A549 treated with ZK216348 at 1 μM for 4 hours (cell line): ENCODE data around the gene NUP54. TPM values are rescaled to one million over a fixed set of nuclear protein-coding genes. Genes with fewer than 3 reads are reported as not detected.

ENCODE experiments used
- total RNA-seq: library from RNA; stranded (reverse); fragments of 200-300 nt; extraction: Qiagen RNA extraction; gene quantifications from 5 replicates; pipeline ENCODE4 v1.2.3, GENCODE V29; 2022; ENCODE audit warnings: low read depth

Gene NUP54
- 24.4 to 45.4 TPM (median 26.7 TPM) in 5 replicates for total RNA-seq

DNA sequence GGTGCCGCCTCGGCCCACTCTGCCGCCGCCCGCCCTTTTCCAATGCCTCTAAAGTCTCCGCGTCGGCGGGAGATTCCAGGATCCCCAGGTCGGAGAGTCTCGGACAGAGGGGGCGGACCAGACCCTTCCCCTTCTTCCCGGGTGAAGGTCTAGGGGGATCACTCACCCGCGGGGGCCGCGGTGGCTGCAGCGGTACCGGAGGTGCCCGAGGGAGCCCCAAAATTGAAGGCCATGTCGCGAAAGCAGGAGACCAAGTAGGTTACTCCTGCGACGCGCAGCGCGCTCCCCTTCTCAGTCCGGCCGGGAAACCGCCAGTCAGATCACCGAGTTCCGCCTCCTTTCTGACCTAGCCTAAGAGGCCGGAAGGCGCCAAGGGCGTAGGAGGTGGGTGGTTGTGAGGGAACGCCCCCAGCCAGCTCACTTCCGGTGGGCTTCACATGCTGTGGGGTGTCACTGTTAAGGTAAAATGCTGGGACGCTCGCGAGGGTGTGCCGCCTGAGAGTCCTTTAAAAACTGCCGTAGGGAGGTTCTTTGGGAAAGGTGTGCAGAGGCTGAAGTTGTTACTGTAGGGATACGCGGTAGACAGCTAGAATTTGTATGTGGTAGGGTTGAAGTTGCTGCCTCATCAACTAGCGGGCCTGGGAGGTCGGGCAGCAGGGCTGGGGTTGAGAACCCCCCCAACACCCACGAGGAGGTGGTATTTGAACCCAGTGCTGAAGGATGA lies at the start of gene NUP54:
Gene NUP54 (minus strand): TSS at position 256 of the 724 bp plus-strand sequence. CDS start 23 bp downstream, at position 233.

DNA sequence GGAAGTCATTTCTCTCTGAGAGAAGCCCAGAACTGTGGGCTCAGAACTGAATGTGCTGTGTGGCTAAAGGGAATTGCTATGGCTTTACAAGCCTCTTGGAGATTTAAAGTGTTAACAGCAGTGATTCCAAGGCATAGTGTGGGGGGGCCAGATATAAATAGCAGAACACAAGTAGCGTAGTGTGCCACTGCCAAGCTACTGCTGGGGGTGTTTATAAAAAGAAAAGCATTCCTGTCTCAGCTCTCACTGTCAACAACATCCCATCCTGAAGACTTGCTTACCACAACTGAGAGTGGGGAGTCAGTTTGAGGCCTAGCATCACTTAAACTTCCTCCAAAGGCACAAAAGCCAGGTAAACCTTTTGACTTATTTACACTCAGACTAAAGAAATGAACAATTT lies 73.7 kb downstream of the NUP54 start, which contains the start of gene ART3:
Gene ART3 (plus strand): TSS at position 242 of the 400 bp plus-strand sequence. CDS start 1,181 bp downstream, outside the sequence.

Other genes starting within 250 kb of the NUP54 start
- gene PPEF2, start 245.9 kb downstream of the NUP54 start, total RNA-seq, result not detected in 5 replicates
- 20.1 to 25.7 TPM (median 21.9 TPM) in 5 replicates for gene NAAA, start 207.4 kb downstream of the NUP54 start, total RNA-seq
- gene SDAD1, start 157.5 kb downstream of the NUP54 start, total RNA-seq, result 13.5 to 21.4 TPM (median 14.5 TPM) in 5 replicates
- not detected in 5 replicates for gene CXCL9, start 140.9 kb downstream of the NUP54 start, total RNA-seq
- 0.12 to 0.18 TPM in 2 of 5 replicates, not detected in the others for gene CXCL10, start 124.9 kb downstream of the NUP54 start, total RNA-seq
- not detected in 5 replicates for gene CXCL11, start 112.3 kb downstream of the NUP54 start, total RNA-seq
- not detected in 5 replicates for gene ART3, start 73.7 kb downstream of the NUP54 start, total RNA-seq
- gene SCARB2, start 65.4 kb upstream of the NUP54 start, total RNA-seq, result 42.4 to 57.7 TPM (median 51.6 TPM) in 5 replicates
- 0.15 to 0.34 TPM in 2 of 5 replicates, not detected in the others for gene FAM47E, start 103.3 kb upstream of the NUP54 start, total RNA-seq
- gene STBD1, start 158.3 kb upstream of the NUP54 start, total RNA-seq, result 8.7 to 10.5 TPM (median 9.9 TPM) in 5 replicates